CMK (cell line): Measurements from ENCODE around the gene DNAH1.

Source experiments
- DNase-seq: peaks from one replicate; pipeline ENCODE4 v3.0.0-alpha.2; 2010; ENCODE audit warnings: low read depth

Gene DNAH1

DNA sequence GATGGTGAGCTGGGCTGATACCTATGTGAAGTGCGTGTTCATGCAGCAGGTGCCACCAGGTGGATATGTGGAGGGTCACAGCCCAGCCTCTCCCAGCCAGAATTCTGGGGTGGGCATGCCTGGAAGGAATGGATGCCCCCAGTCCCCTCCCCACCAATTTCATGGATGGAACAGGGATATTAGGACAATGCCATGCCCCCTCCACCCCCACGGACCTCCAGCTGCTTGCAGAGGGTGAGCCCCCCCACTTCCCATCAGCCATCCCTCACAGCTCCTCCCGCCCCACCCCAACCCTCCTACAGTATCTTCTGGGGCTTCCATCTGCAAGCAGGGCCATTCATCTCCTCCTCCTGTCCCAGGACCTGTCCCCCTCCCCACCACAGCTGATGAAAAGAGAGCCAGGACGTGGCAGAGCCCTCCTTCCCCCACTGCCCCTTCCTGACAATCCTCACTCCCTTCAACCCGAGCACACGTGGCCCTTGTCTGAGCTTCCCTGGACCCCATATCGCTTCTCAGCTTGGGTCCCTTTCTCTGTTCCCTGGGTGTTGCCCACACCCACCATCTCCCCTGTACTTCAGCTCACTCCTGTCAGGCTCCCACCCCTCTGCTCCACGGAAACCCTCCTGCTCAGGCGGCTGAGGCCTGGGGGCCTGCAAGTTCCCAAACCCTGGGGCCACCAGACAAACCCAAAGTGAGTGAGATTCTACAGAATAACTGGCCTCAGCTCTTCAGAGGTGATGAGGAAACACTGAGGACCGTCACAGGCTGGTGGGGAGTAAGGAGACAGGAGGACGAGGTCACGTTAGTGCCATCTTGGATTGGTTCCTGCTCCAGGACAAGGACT, 131.6 kb downstream of the DNAH1 start:
- no peak for DNase-seq
